Right lobe of liver (tissue), 6 donors: ENCODE results near the gene PTBP3. TPM values are rescaled to one million over a fixed set of nuclear protein-coding genes. Genes with fewer than 3 reads are reported as not detected.

Source experiments
- ATAC-seq, 4 donors: fragments of 200-7000 bp; cut with Tn5 transposase; one replicate each; pipeline ENCODE4 v1.9.1; 2020; ENCODE audit warnings: mild to moderate bottlenecking in 4 of 4, moderate library complexity in 4 of 4
- DNase-seq, 3 donors: peaks; one replicate each; pipeline ENCODE4 v3.0.0-alpha.2; 2020
- H3K27ac ChIP-seq, 3 donors: fragments of 200-600 bp; one replicate each; pipeline ENCODE4 v1.8.0; 2022
- H3K27me3 ChIP-seq, 2 donors: fragments of 200-600 bp; one replicate each; pipeline ENCODE4 v1.8.0; 2022
- H3K36me3 ChIP-seq, 4 donors: fragments of 200-600 bp; sonication (generic) in 1 of 4; one replicate each; pipeline versions ENCODE4 v1.5.1 to v1.8.0; 2017 to 2022; ENCODE audit warnings: control low read depth in 1 of 4
- H3K4me1 ChIP-seq, 4 donors: fragments of 200-600 bp; sonication (generic) in 1 of 4; one replicate each; pipeline versions ENCODE4 v1.5.1 to v1.8.0; 2017 to 2022; ENCODE audit warnings: control low read depth in 1 of 4
- H3K4me3 ChIP-seq, 3 donors: fragments of 200-600 bp; one replicate each; pipeline ENCODE4 v1.8.0; 2022
- H3K9me3 ChIP-seq, 4 donors: fragments of 200-600 bp; sonication (generic) in 1 of 4; one replicate each; pipeline versions ENCODE4 v1.5.1 to v1.8.0; 2017 to 2022; ENCODE audit warnings: control low read depth in 1 of 4
- POLR2A ChIP-seq: fragments of 450-650 bp; IDR thresholded peaks from one replicate; pipeline ENCODE4 v1.6.1; 2017; ENCODE audit warnings: antibody characterized with exemption, mild to moderate bottlenecking
- whole genome bisulfite sequencing: methylation state at CpG from one replicate; pipeline ENCODE4 v1.1.6; 2018; ENCODE audit warnings: low coverage, low lambda C conversion rate; ENCODE audit not compliant: insufficient coverage; ENCODE audit errors: missing lambda C conversion rate; 5-methylcytosine and 5-hydroxymethylcytosine counted together
- intact Hi-C, 2 donors: fragments of 100-400 bp; cut with DNase I; formaldehyde crosslinking; loops; one replicate each; pipeline versions ENCODE4 v1.11.2 to v1.14.1; 2022
- total RNA-seq, 6 experiments: library from RNA; depleted of rRNA in 2 of 6; stranded (reverse); fragments of >200 nt in 2 of 6; fragmentation: NEBNext Ultra II Directional in 3 of 6; extraction: Animal tissue kit (Norgen Biotek cat#: 25700) in 3 of 6; gene quantifications; one replicate each; pipeline versions ENCODE4 v1.1.0 to v1.2.4, GENCODE V29; 2016 to 2023
- TF ChIP-seq, protein P1 (sequence below), 4 donors: fragments of 200-600 bp in 3 of 4; fragments of 450-650 bp in 1 of 4; IDR thresholded peaks; one replicate each; pipeline versions ENCODE4 v1.5.1 to v1.8.0; 2016 to 2022; ENCODE audit warnings: antibody characterized with exemption in 4 of 4, mild to moderate bottlenecking in 2 of 4
- donor health status: DM: no; HTN: yes; CAD: no.
- donor health status: DM: no; HTN: no; CAD: no.
- donor health status: DM: no; HTN: no; CAD: no.
- donor health status: DM: no; HTN: yes; CAD: no.
- donor health status: DM: no; HTN: yes; CAD: no.

The PTBP3 gene
- total RNA-seq, 6 experiments from 2014 or later = 16.3 to 29.9 (median 19.3) TPM

DNA sequence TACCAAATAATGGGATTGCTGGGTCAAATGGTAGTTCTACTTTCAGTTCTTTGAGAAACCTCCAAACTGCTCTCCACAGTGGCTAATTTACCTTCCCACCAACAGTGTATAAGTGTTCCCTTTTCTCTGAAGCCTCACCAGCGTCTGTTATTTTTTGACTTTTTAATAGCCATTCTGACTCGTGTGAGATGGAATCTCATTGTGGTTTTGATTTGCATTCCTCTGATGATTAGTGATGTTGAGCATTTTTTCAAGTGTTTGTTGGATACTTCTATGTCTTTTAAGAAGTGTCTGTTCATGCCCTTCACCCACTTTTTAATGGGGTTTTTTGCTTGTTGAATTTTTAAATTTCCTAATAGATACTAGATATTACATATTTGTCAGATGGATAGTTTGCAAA is 129.9 kb downstream of the PTBP3 start:
- Histone ChIP-seq H3K9me3 (no peaks in the 10 kb centered on the region), H3K27me3 (no peaks in the 10 kb centered on the region), H3K4me1 (no peaks in the 10 kb centered on the region), H3K27ac (no peak overlapping the region), H3K36me3 (no peaks in the 10 kb centered on the region), H3K4me3 (no peak overlapping the region)
- intact Hi-C loops = loop anchor here in 1 of 2 donors (10.0 kb wide), 1 partner anchor 59 kb away; no protein-coding TSS in a partner anchor
- TF ChIP-seq POLR2A = no peak
- TF ChIP-seq, protein P1, sequence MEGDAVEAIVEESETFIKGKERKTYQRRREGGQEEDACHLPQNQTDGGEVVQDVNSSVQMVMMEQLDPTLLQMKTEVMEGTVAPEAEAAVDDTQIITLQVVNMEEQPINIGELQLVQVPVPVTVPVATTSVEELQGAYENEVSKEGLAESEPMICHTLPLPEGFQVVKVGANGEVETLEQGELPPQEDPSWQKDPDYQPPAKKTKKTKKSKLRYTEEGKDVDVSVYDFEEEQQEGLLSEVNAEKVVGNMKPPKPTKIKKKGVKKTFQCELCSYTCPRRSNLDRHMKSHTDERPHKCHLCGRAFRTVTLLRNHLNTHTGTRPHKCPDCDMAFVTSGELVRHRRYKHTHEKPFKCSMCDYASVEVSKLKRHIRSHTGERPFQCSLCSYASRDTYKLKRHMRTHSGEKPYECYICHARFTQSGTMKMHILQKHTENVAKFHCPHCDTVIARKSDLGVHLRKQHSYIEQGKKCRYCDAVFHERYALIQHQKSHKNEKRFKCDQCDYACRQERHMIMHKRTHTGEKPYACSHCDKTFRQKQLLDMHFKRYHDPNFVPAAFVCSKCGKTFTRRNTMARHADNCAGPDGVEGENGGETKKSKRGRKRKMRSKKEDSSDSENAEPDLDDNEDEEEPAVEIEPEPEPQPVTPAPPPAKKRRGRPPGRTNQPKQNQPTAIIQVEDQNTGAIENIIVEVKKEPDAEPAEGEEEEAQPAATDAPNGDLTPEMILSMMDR (IDR thresholded peaks at IDR 0.05) = no peak
- no peak for DNase-seq
- WGBS = 75% methylated on average over 2 of the region's 2 CpGs
- ATAC-seq = no peak

DNA sequence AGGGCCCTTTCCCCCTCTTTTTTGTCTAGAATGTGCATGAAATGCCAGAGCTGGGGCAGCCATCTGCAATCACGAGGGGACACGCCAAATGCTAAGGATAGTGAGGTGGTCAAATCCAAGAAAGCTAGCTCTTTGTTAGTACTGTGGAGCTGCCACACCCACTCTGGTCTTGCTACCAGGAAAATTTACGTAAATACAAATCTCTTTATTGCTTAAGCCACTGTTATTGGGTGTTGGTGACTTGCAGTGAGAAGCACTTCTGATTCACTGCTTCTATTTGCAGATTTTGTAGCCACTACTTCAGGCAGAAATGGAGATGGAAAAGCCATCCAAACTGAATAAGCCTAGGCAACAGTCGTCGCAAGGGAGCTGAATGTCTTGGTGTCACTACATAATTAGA is 132.7 kb downstream of the PTBP3 start:
- no peak for DNase-seq
- intact Hi-C loops = loop anchor here in 1 of 2 donors (10.0 kb wide), 1 partner anchor 56 kb away; no protein-coding TSS in a partner anchor
- no peak for ATAC-seq

DNA sequence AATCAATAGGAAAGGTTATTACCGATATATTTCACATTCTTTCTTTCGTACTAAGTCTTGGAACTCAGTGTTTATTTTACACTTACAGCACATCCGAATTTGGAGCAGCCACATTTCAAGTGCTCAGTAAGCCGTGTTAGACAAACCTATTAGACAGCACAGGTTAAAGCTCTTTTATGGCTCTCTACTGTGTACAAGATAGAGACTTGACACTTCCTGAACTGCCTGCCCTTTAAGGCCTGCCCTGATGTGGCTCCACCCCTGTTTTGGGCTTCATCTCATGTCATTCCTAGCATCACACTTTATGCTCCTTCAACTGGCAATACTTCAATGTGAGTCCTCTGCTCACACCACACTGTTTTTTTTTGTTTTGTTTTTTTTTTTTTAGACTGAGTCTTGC is 134.8 kb downstream of the PTBP3 start:
- Histone ChIP-seq H3K4me1 (no peaks in the 10 kb centered on the region), H3K36me3 (no peaks in the 10 kb centered on the region), H3K4me3 (no peak overlapping the region), H3K9me3 (no peaks in the 10 kb centered on the region), H3K27ac (no peak overlapping the region), H3K27me3 (no peaks in the 10 kb centered on the region)
- intact Hi-C loops = no loop called here
- ATAC-seq (no peak), DNase-seq (no peak)
- WGBS = 77% methylated on average over 4 of the region's 4 CpGs
- no peak for TF ChIP-seq POLR2A
- TF ChIP-seq, protein P1 (IDR thresholded peaks at IDR 0.05) = no peak

More for the DNA sequence above, 132.7 kb downstream of the PTBP3 start:
- Histone ChIP-seq H3K27me3 (no peaks in the 10 kb centered on the region), H3K9me3 (no peaks in the 10 kb centered on the region), H3K27ac (no peak overlapping the region), H3K4me1 (no peaks in the 10 kb centered on the region), H3K4me3 (no peak overlapping the region), H3K36me3 (no peaks in the 10 kb centered on the region)
- TF ChIP-seq, protein P1 (IDR thresholded peaks at IDR 0.05) = no peak
- TF ChIP-seq POLR2A = no peak
- WGBS = 96% methylated on average over 5 of the region's 5 CpGs

DNA sequence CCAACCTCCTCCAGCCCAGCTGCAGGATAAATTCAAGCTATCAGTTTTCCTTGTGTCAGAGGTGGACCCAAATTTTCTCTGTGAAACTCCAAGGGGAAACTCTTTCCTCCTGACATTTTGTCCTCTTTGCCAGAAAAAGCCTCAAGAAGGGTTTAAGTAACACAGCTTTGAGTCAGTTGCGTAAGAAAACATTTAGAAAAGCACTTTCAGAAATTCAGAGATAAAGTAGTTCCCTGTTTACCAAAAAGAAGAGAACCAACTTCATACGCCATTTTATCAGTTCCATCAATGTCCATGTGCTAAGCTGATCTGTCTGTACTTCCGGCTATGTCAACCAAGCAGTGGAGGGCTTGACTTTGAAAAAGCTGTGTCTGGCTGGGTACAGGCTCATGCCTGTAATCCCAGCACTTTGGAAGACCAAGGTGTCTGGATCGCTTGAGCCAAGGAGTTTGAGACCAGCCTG is 138.4 kb downstream of the PTBP3 start:
- 66% methylated on average over 4 of the region's 4 CpGs for WGBS
- no peak for DNase-seq

More for the DNA sequence above, 138.4 kb downstream of the PTBP3 start:
- H3K27ac ChIP-seq = no peak overlapping the region
- no peaks in the 10 kb centered on the region for H3K9me3 ChIP-seq
- intact Hi-C loops = no loop called here
- TF ChIP-seq, protein P1 (IDR thresholded peaks at IDR 0.05) = no peak
- no peak for TF ChIP-seq POLR2A
- no peak for ATAC-seq
- no peak overlapping the region for H3K4me3 ChIP-seq
- H3K27me3 ChIP-seq = no peaks in the 10 kb centered on the region
- no peaks in the 10 kb centered on the region for H3K36me3 ChIP-seq
- no peaks in the 10 kb centered on the region for H3K4me1 ChIP-seq
